G401 (cell line): ENCODE measurements around the gene ADTRP. TPM values are rescaled to one million over a fixed set of nuclear protein-coding genes. Genes with fewer than 3 reads are reported as not detected.

Experiments used
- DNase-seq: peaks from one replicate; pipeline ENCODE4 v3.0.0-alpha.2; 2015; ENCODE audit warnings: low spot score
- in situ Hi-C: cut with HindIII; loops from 2 replicates; pipeline ENCODE4 v1.10.0; 2016; ENCODE audit warnings: low sequenced_read_pairs, mixed read lengths
- total RNA-seq: library from RNA; depleted of rRNA; stranded (reverse); fragments of >200 nt; shearing (Covaris generic); gene quantifications from 2 replicates; pipeline ENCODE4 v1.2.3, GENCODE V29; 2014

Gene ADTRP
- total RNA-seq, 1 experiment from 2014 or later: 16.8 TPM

DNA sequence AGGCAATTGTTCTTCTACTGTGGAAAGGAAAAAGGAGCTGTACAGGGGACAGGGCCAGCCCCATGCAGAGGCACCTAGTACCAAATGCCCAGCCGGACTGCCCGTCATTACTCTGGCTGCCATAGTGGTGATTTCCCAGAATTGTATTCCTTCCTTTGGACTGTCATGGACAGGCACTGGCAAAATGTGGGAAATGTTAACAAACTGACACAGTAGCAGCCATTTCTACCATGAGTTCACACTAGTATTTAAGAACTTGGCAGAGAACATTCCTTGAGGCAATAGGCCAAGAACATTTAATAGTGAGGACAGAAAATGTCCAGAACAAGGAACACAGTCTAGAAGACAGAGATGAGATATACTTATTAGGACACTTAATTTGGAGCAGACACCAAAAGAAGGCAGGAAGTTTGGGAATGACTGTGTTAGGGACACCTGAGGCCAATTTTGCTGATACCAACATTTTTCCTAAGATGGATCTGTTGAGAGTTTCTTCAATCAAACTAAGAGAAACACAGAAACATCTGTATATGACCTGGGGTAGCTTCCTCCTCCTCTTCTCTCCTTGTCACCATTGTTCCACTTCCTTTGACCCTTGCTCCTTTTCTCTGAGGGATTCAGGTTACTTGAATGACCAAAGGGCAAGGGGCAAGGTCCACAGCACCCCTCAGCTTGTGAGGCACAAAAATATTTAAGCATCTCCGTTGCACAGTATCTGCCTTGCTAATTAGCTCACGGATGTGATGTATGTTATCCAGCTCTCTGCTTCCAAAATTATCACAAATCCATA lies 14.9 kb downstream of the ADTRP start:
- in situ Hi-C loops: no loop called here
- no peak for DNase-seq

DNA sequence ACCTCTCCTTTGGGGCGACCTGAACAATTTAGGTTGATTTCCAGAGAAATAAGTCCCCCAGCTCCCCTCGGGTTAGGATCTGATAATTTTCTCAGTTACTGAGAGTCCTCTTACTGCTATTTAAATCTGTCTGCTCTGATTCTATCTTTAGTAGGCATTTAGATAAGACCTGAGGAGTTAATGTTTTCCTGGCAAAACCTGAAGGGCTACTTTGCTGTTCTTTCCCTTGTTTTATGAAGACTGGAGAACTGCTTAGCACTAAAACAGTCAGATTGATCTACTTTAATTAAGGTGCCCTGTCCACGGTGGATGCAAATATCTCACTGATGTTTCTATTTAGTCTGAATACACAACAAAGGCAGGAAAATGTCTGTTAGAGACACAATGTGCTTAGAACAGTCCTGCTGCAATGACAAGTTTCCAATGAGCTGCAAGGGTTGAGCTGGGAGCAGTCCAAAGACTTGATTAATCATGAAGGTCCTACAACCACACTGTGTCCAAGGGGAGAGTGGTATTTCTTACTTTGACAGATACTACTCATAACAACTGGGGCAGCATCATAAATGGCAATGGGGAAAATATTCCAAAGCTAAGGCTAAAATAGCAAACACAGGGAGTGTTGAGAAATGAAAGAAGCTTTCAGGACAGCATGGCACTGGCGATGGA lies 15.7 kb downstream of the ADTRP start:
- DNase-seq: no peak
- in situ Hi-C loops: no loop called here

DNA sequence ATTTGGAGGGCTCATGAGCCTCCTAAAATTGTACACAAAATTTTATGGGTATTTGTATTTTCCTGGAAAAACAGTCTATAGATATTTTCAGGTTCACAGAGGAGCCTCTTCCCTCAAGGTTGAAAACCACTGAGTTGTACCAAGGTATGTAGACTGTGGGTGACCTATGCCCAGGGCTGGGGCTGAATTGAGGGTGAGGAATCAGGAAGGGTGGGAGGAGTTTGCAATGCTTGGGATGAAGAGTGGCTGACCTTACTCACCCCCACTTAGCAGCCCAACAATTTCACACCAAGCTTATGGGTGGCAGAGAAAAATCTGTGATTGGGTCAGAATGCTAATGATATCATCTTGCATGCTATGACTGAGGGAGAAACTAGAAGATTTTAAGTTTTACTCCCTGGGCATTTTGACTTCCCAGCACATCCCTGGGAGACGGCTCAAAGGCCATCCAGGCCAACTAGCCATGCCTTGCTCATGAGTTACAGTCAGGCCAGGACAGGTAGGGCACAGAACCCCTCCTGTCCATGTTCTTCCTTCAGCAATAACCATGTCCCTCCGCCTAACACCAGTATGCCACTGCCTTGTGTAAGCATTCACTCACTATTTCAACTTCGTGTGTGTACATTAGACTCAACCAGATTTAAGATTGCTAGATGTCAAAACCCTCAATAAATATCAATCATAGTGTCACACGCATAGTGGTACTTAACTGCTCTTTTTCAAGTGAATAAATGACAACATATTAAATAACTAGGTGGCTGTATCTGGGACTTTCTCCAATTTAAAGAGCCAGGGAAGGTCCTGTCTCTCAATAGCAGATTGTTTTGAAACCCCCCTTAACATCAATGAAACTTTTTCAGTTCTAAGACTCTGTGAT lies 16.6 kb downstream of the ADTRP start:
- DNase-seq: no peak

DNA sequence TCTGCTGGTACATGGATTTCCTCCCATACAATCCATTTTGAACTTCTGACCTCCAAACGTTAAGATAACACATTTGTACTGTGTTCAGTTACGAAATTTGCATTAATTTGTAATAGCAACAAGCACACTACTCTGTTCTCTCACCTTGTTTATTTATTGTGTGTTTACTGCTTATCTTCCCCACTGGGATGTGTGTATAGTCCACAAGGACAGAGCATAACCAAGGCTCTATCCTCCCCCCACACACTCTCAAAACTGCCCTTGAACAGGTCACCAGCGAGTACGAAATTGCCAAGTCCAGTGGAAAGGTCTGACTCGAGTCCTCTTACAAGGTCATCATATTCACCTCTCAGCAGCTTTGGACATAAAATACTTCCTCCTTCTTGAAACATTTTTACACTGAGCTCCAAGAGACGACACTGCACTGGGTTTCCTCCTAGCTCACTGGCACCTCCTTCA lies 18.6 kb downstream of the ADTRP start:
- DNase-seq: no peak
- in situ Hi-C loops: no loop called here

More for the DNA sequence above, 16.6 kb downstream of the ADTRP start:
- in situ Hi-C loops: no loop called here

DNA sequence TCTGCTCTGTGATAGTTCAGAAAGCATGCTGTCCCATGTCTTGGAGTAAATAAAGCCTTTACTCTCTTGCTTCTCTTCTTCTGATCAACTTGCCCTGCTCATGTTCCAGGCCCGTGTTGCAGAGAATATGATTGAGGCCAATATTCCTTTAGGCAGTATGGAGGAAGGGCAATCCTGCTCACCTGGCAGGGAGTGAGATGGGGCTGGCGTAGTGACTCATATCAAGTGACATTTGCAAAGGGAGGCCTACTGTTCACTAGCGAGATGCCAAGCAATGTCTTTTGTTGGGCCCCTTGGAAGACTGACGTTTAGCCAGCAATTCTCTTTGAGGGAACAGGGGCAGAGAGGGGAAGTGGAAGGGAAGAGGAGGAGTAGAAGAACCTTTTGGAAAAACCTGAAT lies 19.7 kb downstream of the ADTRP start:
- in situ Hi-C loops: no loop called here
- DNase-seq: no peak

DNA sequence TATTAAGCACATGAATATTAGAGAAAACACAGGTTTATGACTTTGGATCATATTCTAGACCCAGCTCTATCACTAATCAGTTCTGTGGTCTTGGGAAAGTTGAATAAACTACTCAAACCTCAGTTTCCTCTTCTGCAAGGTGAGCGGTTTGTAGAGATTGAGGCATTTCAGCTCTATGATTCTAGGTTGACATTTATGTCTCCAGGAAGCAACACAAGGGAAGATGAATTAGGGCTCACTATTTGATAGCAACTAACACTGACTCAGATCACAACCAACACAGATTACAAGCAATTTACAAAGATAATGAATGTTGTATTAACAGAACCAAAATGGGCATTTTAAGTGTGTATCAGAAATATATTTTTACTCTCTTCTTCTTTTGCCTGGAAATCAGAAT lies 21.9 kb downstream of the ADTRP start:
- no peak for DNase-seq
- in situ Hi-C loops: no loop called here

DNA sequence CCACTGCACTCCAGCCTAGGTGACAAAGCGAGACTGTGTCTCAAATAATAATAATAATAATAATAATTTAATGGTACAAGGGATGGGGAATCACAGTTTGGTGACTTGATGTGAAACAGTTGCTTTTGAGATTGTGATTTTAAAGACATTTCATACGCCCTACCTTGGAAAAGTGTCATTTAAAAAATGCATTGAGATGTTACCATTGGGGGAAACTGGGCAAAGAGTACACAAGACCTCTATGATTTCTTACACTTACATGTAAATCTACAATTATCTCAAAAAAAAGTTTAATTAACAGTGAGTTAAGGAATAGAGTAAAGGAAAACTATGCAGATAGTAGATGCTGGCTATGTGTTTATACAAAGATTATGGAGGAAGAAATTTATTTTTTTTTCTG lies 22.3 kb downstream of the ADTRP start:
- in situ Hi-C loops: no loop called here
- no peak for DNase-seq

DNA sequence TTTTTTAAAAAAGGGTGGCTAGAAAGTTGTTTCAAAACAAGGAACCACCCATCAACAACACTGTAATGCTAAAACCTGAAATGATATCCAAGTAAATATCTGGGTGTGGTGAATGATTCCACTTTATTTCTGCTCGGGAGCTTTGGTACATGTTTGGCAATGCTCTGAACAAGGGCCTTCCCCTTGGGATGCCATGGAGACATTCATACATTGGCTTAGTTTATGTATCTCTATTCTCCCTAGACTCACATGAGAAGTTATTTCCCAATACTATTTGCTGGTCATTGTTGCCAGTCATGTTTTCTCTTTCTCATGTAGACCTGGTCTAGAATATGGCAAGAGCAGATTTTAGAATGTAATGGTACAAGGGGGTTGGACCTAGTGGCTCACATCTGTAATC lies 22.9 kb downstream of the ADTRP start:
- in situ Hi-C loops: no loop called here
- DNase-seq: no peak

DNA sequence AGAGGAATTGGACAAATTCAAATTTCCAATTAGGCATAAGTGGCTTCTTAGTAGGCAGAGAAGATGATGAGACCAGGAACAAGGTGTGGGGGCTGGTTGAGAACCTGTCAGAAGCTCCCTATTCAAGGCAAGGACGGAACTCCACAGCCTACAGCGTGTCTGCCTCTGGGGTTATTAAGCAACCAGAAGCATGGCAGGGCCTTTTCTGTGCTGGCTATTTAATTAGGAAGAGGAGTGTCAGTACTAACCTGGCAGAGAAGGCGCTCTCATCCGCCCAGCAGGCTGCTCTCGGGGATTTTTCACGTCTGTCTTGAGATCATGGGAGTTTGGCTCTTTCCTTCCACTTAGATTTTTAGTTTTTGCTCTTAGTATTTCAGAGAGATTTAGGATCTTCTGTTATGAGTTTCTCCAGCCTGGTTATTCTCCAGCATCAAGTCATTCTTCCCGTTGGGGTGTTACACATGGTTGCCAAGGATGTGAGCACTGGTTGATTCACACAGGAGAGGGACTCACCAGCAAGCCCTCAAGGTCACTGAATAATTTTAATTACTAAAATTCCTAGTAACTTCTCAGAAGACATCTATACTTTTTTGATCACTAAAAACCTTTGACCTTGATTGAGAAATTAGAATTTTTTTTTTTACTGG lies 23.9 kb downstream of the ADTRP start:
- DNase-seq: no peak
- in situ Hi-C loops: no loop called here

DNA sequence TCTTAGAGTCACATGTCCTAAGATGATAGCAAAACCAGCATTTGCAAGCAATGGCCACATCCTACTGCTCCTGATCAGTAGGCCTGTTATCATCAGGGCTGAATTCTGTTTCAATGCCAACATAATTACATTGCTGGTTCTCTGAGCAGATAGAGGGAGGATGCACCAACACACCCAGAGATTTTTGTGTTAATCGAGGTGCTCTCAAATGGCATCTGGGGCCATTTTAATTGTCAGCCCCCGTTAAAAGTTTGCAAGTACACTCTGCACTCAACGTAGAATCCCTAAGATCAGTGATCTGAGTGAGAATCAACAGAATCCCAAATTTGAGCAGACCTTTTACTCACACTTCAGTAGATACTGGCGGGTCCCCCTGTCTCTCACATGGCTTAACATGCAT lies 24.8 kb downstream of the ADTRP start:
- DNase-seq: no peak
- in situ Hi-C loops: no loop called here

DNA sequence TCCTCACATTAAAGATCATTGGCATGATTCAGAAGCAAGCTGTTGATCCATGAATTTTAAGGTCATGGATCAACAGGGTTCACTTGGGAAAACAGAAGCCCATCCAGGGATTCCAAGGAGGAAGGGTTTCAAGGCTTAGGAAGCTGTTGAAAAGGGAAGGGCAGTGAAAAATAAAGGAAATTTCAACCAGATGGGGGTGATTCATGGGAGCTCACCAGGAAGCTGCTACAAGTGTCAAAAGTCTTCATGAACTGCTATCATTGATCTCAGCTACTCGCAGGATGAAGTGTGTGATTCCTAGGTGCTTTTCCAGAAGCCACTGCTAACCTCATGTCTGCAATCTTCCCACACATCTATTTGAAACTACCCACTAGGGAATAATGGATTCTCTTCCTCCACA lies 26.2 kb downstream of the ADTRP start:
- in situ Hi-C loops: no loop called here
- no peak for DNase-seq

DNA sequence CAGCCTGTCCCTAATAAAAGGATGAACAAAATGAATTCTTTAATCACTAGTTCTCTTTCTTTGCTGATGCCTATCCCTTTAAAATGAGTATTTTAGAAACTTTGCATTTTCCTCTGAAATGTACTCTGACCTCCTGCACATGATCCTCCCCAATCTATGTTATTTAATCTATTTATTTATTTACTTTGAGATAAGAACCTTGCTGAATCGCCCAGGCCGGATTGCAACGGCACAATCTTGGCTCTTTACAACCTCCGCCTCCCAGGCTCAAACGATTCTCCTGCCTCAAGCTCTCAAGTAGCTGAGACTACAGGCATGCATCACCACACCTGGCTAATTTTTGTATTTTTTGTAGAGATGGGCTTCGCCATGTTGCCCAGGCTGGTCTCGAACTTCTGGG lies 27.9 kb downstream of the ADTRP start:
- no peak for DNase-seq
- in situ Hi-C loops: no loop called here

DNA sequence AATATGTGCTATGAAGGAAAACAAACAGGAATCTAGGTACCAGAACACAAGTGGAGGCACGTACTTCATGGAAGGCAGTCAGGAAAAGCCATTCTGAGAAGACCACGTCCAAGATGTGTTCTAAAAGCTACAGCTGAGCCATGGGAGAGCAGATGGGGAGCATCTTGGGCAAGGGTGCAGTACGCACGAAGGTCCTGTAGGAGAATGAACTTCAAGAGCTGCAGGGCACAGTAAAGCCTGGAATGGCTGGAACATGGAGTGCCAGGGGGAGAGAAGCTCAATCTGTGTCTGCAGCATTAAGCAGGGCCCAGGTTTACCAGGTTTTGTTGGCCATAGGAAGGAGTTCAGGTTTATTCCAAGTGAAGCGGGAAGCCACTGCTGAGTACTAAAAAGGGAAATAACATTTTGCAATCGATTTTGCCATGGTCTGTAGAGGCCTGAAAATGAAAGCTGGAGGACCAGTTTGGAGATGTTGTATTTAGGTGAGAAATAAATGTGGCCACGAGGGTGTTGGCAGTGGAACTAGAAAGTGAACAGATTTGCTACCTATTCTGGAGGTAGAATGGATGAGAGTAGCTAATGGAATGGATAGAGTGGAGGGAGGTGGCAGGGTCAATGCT lies 29.9 kb downstream of the ADTRP start:
- DNase-seq: no peak
- in situ Hi-C loops: no loop called here

DNA sequence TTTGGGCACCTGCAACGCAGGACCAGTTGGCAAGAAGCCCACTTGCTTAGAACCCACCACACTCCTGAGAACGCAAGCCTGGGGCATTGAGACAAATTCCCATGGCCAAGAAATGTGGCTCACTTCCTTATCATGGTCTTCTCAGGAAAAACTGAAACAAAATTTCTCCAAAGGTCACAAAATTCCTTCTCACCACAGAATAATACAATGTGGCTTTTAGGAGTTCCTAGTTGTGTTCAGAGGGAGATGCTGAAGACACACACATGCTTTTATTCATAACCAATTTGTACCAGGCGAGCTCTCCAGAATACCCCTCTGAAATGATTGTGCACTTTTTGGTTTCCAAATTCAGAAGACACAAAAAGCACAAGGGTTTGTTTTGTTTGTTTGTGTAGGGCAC lies 31.6 kb downstream of the ADTRP start:
- in situ Hi-C loops: no loop called here
- DNase-seq: no peak

DNA sequence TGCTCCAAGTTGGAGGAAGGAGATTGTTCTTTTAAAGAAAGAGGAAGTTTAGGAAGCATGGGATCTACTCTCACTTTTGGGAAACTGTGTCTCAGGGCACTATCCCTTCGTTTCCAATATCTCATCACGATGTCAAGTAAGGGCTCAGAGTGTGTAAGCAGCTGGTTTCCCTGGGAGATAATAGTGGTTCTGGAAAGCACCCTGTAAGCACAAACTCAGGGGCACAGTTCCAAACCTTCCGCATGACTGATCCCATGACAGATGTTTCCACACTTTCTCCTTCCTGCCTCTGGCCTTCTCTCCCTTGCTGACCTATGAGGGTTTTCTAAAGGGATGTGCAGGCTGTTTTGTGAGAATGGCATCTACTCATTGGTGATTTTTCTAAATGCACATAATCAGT lies 33.9 kb downstream of the ADTRP start:
- in situ Hi-C loops: no loop called here
- no peak for DNase-seq

DNA sequence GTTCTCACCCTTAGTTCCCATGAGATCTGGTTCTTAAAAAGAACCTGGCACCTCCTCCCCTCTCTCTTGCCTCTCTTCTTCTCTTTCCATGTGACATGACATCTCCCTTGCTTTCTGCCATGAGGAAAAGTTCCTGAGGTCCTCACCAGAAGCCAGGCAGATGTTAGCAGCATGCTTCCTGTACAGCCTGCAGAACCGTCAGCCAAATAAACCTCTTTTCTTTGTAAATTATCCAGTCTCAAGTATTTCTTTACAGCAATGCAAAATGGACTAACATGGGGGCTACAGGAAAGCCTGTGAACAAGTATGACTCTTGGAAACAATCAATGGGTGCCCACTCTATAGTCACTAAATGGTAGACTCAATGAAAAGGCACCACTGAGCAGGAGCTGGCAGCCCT lies 34.5 kb downstream of the ADTRP start:
- in situ Hi-C loops: no loop called here
- DNase-seq: no peak

DNA sequence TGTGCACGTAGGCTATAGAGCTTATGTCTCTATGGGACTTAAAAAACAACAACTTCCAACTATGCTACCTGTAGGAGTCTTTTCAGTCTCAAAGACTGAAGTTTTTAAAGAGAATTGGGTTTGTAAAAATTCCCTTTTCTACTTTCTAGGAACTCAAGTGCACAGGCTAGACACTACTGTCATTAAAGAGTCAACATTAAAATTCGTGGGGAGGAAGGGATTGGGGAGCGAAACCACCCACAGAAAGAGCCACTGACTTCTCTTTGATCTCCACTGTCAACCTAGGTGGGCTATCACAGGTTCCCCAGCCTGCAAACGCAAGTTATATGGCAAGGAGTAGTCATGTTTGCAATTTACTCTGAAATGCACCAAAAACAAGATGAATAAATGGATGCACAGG lies 37.7 kb downstream of the ADTRP start:
- in situ Hi-C loops: no loop called here
- DNase-seq: no peak

DNA sequence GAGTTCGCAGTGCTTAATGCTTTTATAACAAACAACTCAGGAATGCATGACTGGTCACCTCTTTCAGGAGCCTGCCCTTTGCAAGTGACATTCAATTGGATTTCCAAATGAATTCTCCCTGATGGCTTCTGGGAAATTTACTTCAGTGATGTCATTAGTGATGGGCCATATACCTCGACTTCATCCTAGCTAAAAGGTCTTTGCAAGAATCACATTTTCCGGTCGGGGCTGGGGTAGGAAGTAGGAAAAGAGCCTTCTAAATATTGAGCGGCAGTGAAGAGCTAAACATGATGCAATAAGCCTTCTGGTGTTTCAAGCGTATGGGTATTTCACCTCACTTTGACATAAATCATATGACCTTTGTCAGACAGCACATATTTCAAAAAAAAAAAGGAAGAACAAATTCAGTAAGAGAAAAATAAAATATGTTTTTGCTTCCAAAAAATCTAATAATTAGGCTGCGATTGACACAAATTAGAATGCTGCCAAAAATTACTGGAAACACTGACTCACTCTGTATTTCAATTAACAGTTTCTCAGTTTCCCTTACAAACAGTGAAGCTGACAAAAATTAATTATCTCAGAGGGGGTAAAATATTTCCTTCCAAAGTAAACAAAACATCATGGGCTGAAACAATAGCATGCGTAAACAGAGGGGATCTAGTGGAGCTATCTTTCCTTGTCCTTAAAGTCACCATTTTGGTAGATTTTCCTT lies 39.8 kb downstream of the ADTRP start:
- in situ Hi-C loops: no loop called here
- DNase-seq: no peak

DNA sequence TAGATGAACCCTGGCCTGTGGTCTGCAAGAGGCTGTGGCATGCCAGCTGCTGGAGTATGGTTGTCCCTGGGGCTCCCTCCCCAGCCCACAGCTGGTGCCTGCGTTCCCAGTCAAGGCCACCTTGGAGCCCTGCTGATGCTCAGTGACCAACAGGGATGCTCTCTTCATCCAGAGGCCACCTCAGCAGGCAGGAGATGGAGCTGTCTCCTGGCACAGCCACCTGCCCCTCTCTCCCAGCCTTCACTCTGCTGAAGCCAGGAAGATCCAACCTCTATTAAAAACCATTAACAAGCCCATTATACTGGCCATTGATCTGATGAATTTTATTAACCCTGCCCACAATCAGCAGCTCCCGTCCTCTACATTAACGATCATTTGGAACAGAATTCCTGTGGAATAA lies 40.4 kb downstream of the ADTRP start:
- no peak for DNase-seq
- in situ Hi-C loops: no loop called here
